Psoas muscle (tissue), 8 donors: ENCODE results near the gene RELA. TPM values are rescaled to one million over a fixed set of nuclear protein-coding genes. Genes with fewer than 3 reads are reported as not detected.

Experiments used
- ATAC-seq, 4 donors: fragments of 200-7000 bp; cut with Tn5 transposase; one replicate each; pipeline ENCODE4 v1.9.1; 2020; ENCODE audit warnings: moderate library complexity in 3 of 4, mild to moderate bottlenecking in 2 of 4
- DNase-seq, 2 donors: peaks; one replicate each; pipeline ENCODE4 v3.0.0-alpha.2; 2020
- H3K27ac ChIP-seq: fragments of 200-600 bp; one replicate; pipeline ENCODE4 v1.8.0; 2022
- H3K27me3 ChIP-seq, 3 donors: fragments of 200-600 bp in 1 of 3; one replicate each; pipeline versions ENCODE4 v1.6.1 to v1.8.0; 2013 to 2022; ENCODE audit warnings: low read length in 2 of 3, mild to moderate bottlenecking in 2 of 3, moderate library complexity in 1 of 3; ENCODE audit not compliant: insufficient read depth in 3 of 3
- H3K36me3 ChIP-seq, 2 donors: fragments of 200-600 bp in 1 of 2; one replicate each; pipeline versions ENCODE4 v1.6.1 to v1.8.0; 2013 to 2022; ENCODE audit warnings: low read depth in 1 of 2, mild to moderate bottlenecking in 1 of 2, moderate library complexity in 1 of 2; ENCODE audit not compliant: insufficient read depth in 1 of 2
- H3K4me1 ChIP-seq: fragments of 200-600 bp; one replicate; pipeline ENCODE4 v1.8.0; 2022
- H3K4me3 ChIP-seq: fragments of 200-600 bp; one replicate; pipeline ENCODE4 v1.8.0; 2022; ENCODE audit warnings: mild to moderate bottlenecking
- H3K9me3 ChIP-seq: fragments of 200-600 bp; one replicate; pipeline ENCODE4 v1.8.0; 2022
- CTCF ChIP-seq: fragments of 200-600 bp; IDR thresholded peaks from one replicate; pipeline ENCODE4 v1.8.0; 2022; ENCODE audit warnings: antibody characterized with exemption
- WGBS, 3 donors: extraction: QIAGEN DNeasy Blood & Tissue Kit; methylation state at CpG; one replicate each; pipeline versions ENCODE4 v1.1.6 to v1.1.7; 2013; 5-methylcytosine and 5-hydroxymethylcytosine counted together
- intact Hi-C, 2 donors: fragments of 100-400 bp; cut with DNase I; formaldehyde crosslinking; loops; one replicate each; pipeline versions ENCODE4 v1.11.0 to v1.14.2; 2022
- polyA plus RNA-seq, 3 donors: library from polyadenylated mRNA; stranded (reverse); fragments of 200-250 nt; gene quantifications; one replicate each; pipeline ENCODE4 v1.2.3, GENCODE V29; 2013
- total RNA-seq, 4 donors: library from RNA; stranded (reverse); fragmentation: NEBNext Ultra II Directional in 2 of 4; extraction: Animal tissue kit (Norgen Biotek cat#: 25700) in 2 of 4; gene quantifications; one replicate each; pipeline versions ENCODE4 v1.2.1 to v1.2.4, GENCODE V29; 2021 to 2023
- donor health status: healthy with polysubstance abuse.
- donor health status: DM: no; HTN: no; CAD: no; lungs with moderate emphysema.
- donor health status: Bipolar disorder and iron deficiency.
- donor health status: healthy.
- donor health status: DM: yes; HTN: yes; CAD: no.
- donor health status: DM: no; HTN: no; CAD: no.
- donor health status: DM: no; HTN: no; CAD: no.
- donor health status: DM: yes; HTN: yes; CAD: no.

Gene RELA
- total and polyA plus RNA-seq, 7 donors: 42.1 to 72.6 (median 64.0) TPM

- TF ChIP-seq CTCF: no peak
- no peak overlapping the region for H3K27ac ChIP-seq
- no peaks in the 10 kb centered on the region for H3K27me3 ChIP-seq
- WGBS, 3 donors: 76 to 85% (median 84%) methylated on average over 1 of the region's 1 CpG
- ATAC-seq (no peak), DNase-seq (no peak)
- no peaks in the 10 kb centered on the region for H3K9me3 ChIP-seq
- H3K4me1 ChIP-seq: no peaks in the 10 kb centered on the region
- no peak overlapping the region for H3K4me3 ChIP-seq
- no peaks in the 10 kb centered on the region for H3K36me3 ChIP-seq
- intact Hi-C loops: no loop called here
Measured at GRCh38 chr11:65701686-65702085, 39.0 kb upstream of the RELA start.

GRCh38 chr11:65700399-65700798 is 37.7 kb upstream of the RELA start:
- Histone ChIP-seq H3K4me1 (no peaks in the 10 kb centered on the region), H3K9me3 (no peaks in the 10 kb centered on the region), H3K27me3 (no peaks in the 10 kb centered on the region), H3K27ac (no peak overlapping the region), H3K36me3 (no peaks in the 10 kb centered on the region), H3K4me3 (no peak overlapping the region)
- ATAC-seq: no peak
- no peak for DNase-seq
- intact Hi-C loops: no loop called here
- WGBS, 3 donors: 73 to 82% (median 77%) methylated on average over 3 of the region's 3 CpGs
- TF ChIP-seq CTCF: no peak

- no peaks in the 10 kb centered on the region for H3K9me3 ChIP-seq
- no peaks in the 10 kb centered on the region for H3K4me1 ChIP-seq
- whole genome bisulfite sequencing, 3 donors: 65 to 72% (median 72%) methylated on average over 7 of the region's 7 CpGs
- TF ChIP-seq CTCF: no peak
- H3K27me3 ChIP-seq: no peaks in the 10 kb centered on the region
- DNase-seq (no peak), ATAC-seq (no peak)
- H3K4me3 ChIP-seq: no peak overlapping the region
- H3K27ac ChIP-seq: no peak overlapping the region
- intact Hi-C loops: no loop called here
- H3K36me3 ChIP-seq: no peaks in the 10 kb centered on the region
Measured at GRCh38 chr11:65699306-65699705, 36.6 kb upstream of the RELA start.

GRCh38 chr11:65698205-65698604 is 35.5 kb upstream of the RELA start:
- ATAC-seq: no peak

More at GRCh38 chr11:65698205-65698604, 35.5 kb upstream of the RELA start:
- no peaks in the 10 kb centered on the region for H3K4me1 ChIP-seq
- intact Hi-C loops: no loop called here
- H3K36me3 ChIP-seq: no peaks in the 10 kb centered on the region
- H3K27ac ChIP-seq: no peak overlapping the region
- TF ChIP-seq CTCF: no peak
- H3K4me3 ChIP-seq: no peak overlapping the region
- 46 to 59% (median 55%) methylated on average over 8 of the region's 8 CpGs for WGBS, 3 donors
- no peak for DNase-seq
- H3K27me3 ChIP-seq: no peaks in the 10 kb centered on the region
- no peaks in the 10 kb centered on the region for H3K9me3 ChIP-seq
